Left lung (tissue), 10 donors: ENCODE measurements around the gene TMEM156. TPM values are rescaled to one million over a fixed set of nuclear protein-coding genes. Genes with fewer than 3 reads are reported as not detected.

Experiments
- ATAC-seq: fragments of 200-7000 bp; cut with Tn5 transposase; one replicate; pipeline ENCODE4 v1.9.1; 2020; ENCODE audit warnings: moderate library complexity
- DNase-seq, 4 donors: peaks; one replicate each; pipeline ENCODE4 v3.0.0-alpha.2; 2013 to 2020
- H3K27ac ChIP-seq, 2 donors: fragments of 200-600 bp; sonication (generic) in 1 of 2; one replicate each; pipeline versions ENCODE4 v1.5.0 to v1.8.0; 2020 to 2021
- H3K27me3 ChIP-seq, 2 donors: fragments of 200-600 bp; sonication (generic) in 1 of 2; one replicate each; pipeline versions ENCODE4 v1.5.0 to v1.8.0; 2020 to 2021
- H3K36me3 ChIP-seq, 2 donors: fragments of 200-600 bp; sonication (generic) in 1 of 2; one replicate each; pipeline versions ENCODE4 v1.5.0 to v1.8.0; 2020 to 2021
- H3K4me1 ChIP-seq, 2 donors: fragments of 200-600 bp; one replicate each; pipeline ENCODE4 v1.8.0; 2021
- H3K4me3 ChIP-seq, 2 donors: fragments of 200-600 bp; sonication (generic) in 1 of 2; one replicate each; pipeline versions ENCODE4 v1.5.0 to v1.8.0; 2020 to 2021; ENCODE audit warnings: mild to moderate bottlenecking in 1 of 2
- H3K9me3 ChIP-seq, 2 donors: fragments of 200-600 bp; sonication (generic) in 1 of 2; one replicate each; pipeline versions ENCODE4 v1.5.0 to v1.8.0; 2020 to 2021
- intact Hi-C, 2 donors: fragments of 100-400 bp; cut with DNase I; formaldehyde crosslinking; loops; one replicate each; pipeline versions ENCODE4 v1.11.2 to v1.14.2; 2022
- polyA plus RNA-seq, 6 donors: library from polyadenylated mRNA; unstranded; fragments of 120-200 nt; gene quantifications; one replicate each; pipeline ENCODE4 v1.2.1, GENCODE V29; 2013; ENCODE audit not compliant: insufficient read length in 6 of 6
- total RNA-seq, 2 donors: library from RNA; stranded (reverse); fragmentation: NEBNext Ultra II Directional; extraction: Animal tissue kit (Norgen Biotek cat#: 25700); gene quantifications; one replicate each; pipeline ENCODE4 v1.2.1, GENCODE V29; 2021
- TF ChIP-seq, protein P1 (sequence below), 2 donors: fragments of 200-600 bp; sonication (generic) in 1 of 2; IDR thresholded peaks; one replicate each; pipeline versions ENCODE4 v1.5.0 to v1.8.0; 2021; ENCODE audit warnings: antibody characterized with exemption in 2 of 2
- donor health status: DM: no; HTN: yes; CAD: no.
- donor health status: DM: no; HTN: no; CAD: no.

TMEM156 gene
- total and polyA plus RNA-seq, 8 donors: 0.29 to 1.8 (median 0.95) TPM; not detected in 1

DNA sequence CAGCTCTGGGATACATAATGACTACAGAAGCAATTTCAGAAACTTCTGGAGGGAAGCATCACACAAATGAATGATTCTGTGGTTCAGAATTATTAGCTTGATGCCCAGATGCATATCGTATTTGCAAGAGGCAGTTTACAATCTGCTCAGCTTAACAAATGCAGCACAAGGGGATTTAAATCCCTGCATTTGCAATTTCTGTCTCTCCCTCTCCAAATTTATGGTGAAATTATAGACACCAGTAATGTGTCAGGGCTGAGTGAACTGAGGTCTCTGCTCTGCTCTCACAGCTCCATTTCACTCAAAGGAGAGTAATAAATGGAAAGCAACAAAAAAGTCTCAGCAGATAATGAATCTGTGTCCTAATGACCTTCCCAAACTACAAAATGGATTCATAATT is 80.2 kb downstream of the TMEM156 start:
- H3K9me3 ChIP-seq: no peaks in the 10 kb centered on the region
- H3K27ac ChIP-seq: no peak overlapping the region
- no peak for DNase-seq
- TF ChIP-seq, protein P1, sequence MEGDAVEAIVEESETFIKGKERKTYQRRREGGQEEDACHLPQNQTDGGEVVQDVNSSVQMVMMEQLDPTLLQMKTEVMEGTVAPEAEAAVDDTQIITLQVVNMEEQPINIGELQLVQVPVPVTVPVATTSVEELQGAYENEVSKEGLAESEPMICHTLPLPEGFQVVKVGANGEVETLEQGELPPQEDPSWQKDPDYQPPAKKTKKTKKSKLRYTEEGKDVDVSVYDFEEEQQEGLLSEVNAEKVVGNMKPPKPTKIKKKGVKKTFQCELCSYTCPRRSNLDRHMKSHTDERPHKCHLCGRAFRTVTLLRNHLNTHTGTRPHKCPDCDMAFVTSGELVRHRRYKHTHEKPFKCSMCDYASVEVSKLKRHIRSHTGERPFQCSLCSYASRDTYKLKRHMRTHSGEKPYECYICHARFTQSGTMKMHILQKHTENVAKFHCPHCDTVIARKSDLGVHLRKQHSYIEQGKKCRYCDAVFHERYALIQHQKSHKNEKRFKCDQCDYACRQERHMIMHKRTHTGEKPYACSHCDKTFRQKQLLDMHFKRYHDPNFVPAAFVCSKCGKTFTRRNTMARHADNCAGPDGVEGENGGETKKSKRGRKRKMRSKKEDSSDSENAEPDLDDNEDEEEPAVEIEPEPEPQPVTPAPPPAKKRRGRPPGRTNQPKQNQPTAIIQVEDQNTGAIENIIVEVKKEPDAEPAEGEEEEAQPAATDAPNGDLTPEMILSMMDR (IDR thresholded peaks at IDR 0.05): no peak
- no peaks in the 10 kb centered on the region for H3K4me1 ChIP-seq
- no peak for ATAC-seq
- no peak overlapping the region for H3K4me3 ChIP-seq
- no peaks in the 10 kb centered on the region for H3K27me3 ChIP-seq
- no peaks in the 10 kb centered on the region for H3K36me3 ChIP-seq
- intact Hi-C loops: no loop called here

DNA sequence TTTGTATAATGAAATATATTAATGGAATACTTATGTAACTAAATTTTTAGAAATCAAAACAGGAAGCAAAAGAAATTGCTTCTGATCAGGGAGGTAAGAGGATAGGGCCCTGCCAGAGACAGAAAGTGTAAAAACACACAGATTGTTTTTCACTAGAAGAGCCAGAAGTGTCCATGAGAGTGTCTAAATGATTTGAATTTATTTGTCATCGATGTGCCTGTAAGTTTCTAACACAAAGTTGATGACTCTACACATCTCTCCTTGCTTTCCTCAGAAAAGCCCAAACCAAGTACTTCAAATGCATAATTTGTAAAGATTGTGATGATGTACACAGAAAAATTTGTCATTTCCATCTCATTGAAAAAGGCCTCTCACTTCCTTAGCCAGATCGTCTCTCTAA is 80.6 kb downstream of the TMEM156 start:
- ATAC-seq: no peak

DNA sequence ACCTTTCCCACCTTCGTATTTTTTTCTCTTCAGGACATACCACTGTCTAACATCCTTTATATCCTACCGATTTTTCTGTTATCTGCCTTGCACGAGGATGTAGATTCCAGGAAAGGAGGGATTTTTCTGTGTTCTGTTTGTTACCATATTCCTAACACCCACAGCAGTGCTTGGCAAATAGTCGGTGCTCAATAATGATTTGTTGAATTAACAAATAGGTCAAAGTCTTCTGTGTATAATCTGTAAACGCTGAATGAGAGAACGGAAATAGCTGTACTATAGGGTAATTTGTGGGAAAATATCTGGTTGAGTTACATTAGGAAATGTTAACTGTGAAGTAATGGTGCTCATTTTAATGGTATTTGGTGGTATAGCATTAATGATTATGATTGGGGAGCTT is 81.5 kb downstream of the TMEM156 start:
- Histone ChIP-seq H3K27me3 (no peaks in the 10 kb centered on the region), H3K4me1 (no peaks in the 10 kb centered on the region), H3K4me3 (no peak overlapping the region), H3K9me3 (no peaks in the 10 kb centered on the region), H3K36me3 (no peaks in the 10 kb centered on the region), H3K27ac (no peak overlapping the region)
- intact Hi-C loops: no loop called here
- ATAC-seq: no peak
- TF ChIP-seq, protein P1 (IDR thresholded peaks at IDR 0.05): no peak
- no peak for DNase-seq

More for the DNA sequence above, 80.6 kb downstream of the TMEM156 start:
- H3K4me3 ChIP-seq: no peak overlapping the region
- intact Hi-C loops: no loop called here
- no peaks in the 10 kb centered on the region for H3K9me3 ChIP-seq
- TF ChIP-seq, protein P1 (IDR thresholded peaks at IDR 0.05): no peak
- H3K27me3 ChIP-seq: no peaks in the 10 kb centered on the region
- H3K36me3 ChIP-seq: no peaks in the 10 kb centered on the region
- no peak for DNase-seq
- no peaks in the 10 kb centered on the region for H3K4me1 ChIP-seq
- no peak overlapping the region for H3K27ac ChIP-seq

DNA sequence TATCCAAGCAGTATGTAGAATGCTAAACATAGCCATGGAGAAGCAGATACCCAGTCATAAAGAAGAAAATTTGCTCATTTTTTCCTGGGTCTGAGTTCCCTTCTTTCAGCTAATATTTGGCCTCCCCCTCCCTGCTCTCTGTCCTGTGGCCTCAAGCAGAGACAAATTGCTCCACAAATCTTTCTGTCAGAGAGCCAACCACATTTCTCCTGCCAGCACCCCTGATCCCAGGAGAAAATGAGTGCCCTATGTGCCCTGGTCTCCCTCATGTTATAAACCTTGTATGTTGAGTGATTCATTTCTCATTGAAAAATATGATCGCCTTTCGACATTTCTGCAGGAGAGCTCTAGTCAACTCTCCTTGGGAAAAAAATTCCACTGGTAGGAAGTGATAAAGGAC is 82.0 kb downstream of the TMEM156 start:
- H3K4me3 ChIP-seq: no peak overlapping the region
- H3K36me3 ChIP-seq: peaks cover 0 to 5% of the 10 kb centered on the region in 2 donors
- no peak for ATAC-seq
- no peak overlapping the region for H3K27ac ChIP-seq
- TF ChIP-seq, protein P1 (IDR thresholded peaks at IDR 0.05): no peak
- no peaks in the 10 kb centered on the region for H3K9me3 ChIP-seq
- H3K27me3 ChIP-seq: no peaks in the 10 kb centered on the region
- H3K4me1 ChIP-seq: no peaks in the 10 kb centered on the region
- no peak for DNase-seq
- intact Hi-C loops: no loop called here

DNA sequence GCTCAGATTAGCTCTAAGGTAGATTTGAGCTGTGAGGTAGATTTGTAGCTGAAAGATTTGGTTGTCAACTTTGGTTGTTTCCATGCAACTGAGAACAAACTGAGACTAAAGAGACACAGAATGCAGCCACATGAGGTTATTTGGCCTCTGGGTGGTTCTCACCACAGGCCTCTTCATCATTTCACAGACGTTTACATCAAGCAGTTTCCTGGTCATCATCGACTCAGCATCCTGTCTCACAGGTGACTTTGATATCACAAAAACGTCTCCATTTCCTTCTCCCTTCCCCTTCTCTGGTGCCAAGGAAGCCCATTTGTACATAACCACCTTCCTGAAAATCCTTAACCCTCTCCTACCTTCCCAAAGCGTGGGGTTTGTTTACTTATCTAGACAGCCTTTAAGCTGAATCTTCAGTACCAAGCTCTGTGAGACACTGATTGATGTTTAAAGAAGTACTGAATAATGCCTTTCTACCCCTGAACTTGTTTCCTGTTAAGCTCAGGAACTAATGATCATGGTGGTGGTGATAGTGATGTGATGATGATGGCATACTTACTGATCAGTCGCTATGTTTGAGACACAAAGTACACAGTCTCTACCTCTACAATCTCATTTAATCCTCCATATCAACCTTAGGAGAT is 82.7 kb downstream of the TMEM156 start:
- Histone ChIP-seq H3K4me3 (no peak overlapping the region), H3K36me3 (peaks cover 0 to 8% of the 10 kb centered on the region in 2 donors), H3K4me1 (no peaks in the 10 kb centered on the region), H3K27ac (no peak overlapping the region), H3K9me3 (no peaks in the 10 kb centered on the region), H3K27me3 (no peaks in the 10 kb centered on the region)
- no peak for DNase-seq
- TF ChIP-seq, protein P1 (IDR thresholded peaks at IDR 0.05): no peak
- ATAC-seq: no peak
- intact Hi-C loops: no loop called here
